OCI-LY7 (cell line): ENCODE data around the gene DPYSL5.

ENCODE experiments used
- CTCF ChIP-seq: fragments of 200-600 bp; sonication (generic); conservative IDR thresholded peaks from 2 replicates; pipeline ENCODE4 v1.5.1; 2014; ENCODE audit warnings: mild to moderate bottlenecking, antibody characterized with exemption, low read length, moderate library complexity, mixed read lengths
- EZH2phosphoT487 ChIP-seq: fragments of 200-600 bp; sonication (generic); IDR thresholded peaks from 2 replicates; pipeline ENCODE4 v1.6.1; 2018; ENCODE audit warnings: low read depth, borderline replicate concordance, mild to moderate bottlenecking, mixed run types, antibody characterized with exemption, low read length, moderate library complexity, mixed read lengths

DNA sequence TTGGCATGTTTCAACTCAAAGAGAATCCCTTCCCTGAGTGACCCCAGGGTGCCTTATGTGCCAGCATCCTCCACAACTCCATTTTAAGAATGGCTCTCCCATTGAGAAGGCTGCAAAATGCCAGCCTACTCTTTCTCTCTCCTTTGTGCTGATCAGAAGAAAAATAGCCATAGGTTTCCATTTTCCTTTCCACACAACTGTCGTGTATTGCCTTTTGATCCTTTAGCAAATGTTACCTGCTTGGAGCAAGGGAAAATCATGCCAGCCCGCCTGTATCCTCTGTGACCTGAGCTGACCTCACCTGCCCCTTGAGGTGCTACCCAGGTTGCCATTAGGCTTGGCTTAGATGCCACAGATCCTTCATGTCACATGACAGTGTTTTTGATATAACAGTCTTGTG lies 38.8 kb downstream of the DPYSL5 start:
- TF ChIP-seq CTCF (no peak), EZH2phosphoT487 (no peak)
